ENCODE results near the gene C2CD4D.

GRCh38 chr1:151887028-151887427 lies 47.4 kb upstream of the C2CD4D start:
- TF ChIP-seq EP300 (IDR thresholded peaks at IDR 0.05) (no peak), POLR2A (IDR thresholded peaks at IDR 0.05) (no peak), CTCF (IDR thresholded peaks at IDR 0.05) (no peak), POLR2AphosphoS5 (IDR thresholded peaks at IDR 0.05) (no peak)

Data from sigmoid colon (tissue), 4 donors.